Activated CD4-positive, alpha-beta memory T cell treated with anti-CD3 and anti-CD28 coated beads, Interleukin-2, amount 10 ng/mL, durations not matched to agents 7 days and 5 days (primary cell): ENCODE measurements around the gene SLAIN2. TPM values are rescaled to one million over a fixed set of nuclear protein-coding genes. Genes with fewer than 3 reads are reported as not detected.

Source experiments
- CTCF ChIA-PET: fragments of 350-600 bp; sonication (Branson Sonifier 250); formaldehyde crosslinking; loops from one replicate; lab custom pipeline; 2021; ENCODE audit warnings: antibody characterized with exemption, inconsistent platforms; lab: Charles Lee
- POLR2A ChIA-PET: fragments of 350-600 bp; sonication (Branson Sonifier 250); formaldehyde crosslinking; loops from one replicate; lab custom pipeline; 2021; ENCODE audit warnings: antibody characterized with exemption; lab: Charles Lee
- DNase-seq: peaks from one replicate; pipeline ENCODE4 v3.0.0-alpha.2; 2020
- H3K27ac Mint-ChIP-seq: one replicate; pipeline ENCODE4 v1.8.0; 2021; ENCODE audit warnings: mild to moderate bottlenecking, mixed read lengths
- H3K27me3 Mint-ChIP-seq: one replicate; pipeline ENCODE4 v1.8.0; 2021; ENCODE audit warnings: mixed read lengths
- H3K36me3 Mint-ChIP-seq: one replicate; pipeline ENCODE4 v1.8.0; 2021; ENCODE audit warnings: low read depth, mixed read lengths
- H3K4me1 Mint-ChIP-seq: one replicate; pipeline ENCODE4 v1.8.0; 2021; ENCODE audit warnings: mixed read lengths
- H3K4me3 Mint-ChIP-seq: one replicate; pipeline ENCODE4 v1.8.0; 2021; ENCODE audit warnings: mild to moderate bottlenecking, mixed read lengths
- H3K9me3 Mint-ChIP-seq: one replicate; pipeline ENCODE4 v1.8.0; 2021; ENCODE audit warnings: mixed read lengths
- total RNA-seq, 2 experiments: library from RNA; stranded (reverse); gene quantifications; one replicate each; pipeline ENCODE4 v1.2.3, GENCODE V29; 2021

SLAIN2 gene
- total RNA-seq, 2 experiments from 2014 or later = 62.4 to 66.2 TPM

- H3K9me3 Mint-ChIP-seq = no peaks in the 10 kb centered on the region
- CTCF ChIA-PET = no interaction called here
- H3K27ac Mint-ChIP-seq = no peak overlapping the region
- POLR2A ChIA-PET = interaction anchor here (1.1 kb wide), 1 partner anchor 18 kb away, joined by 3 read pairs; no protein-coding TSS in a partner anchor
- no peak for DNase-seq
- no peaks in the 10 kb centered on the region for H3K27me3 Mint-ChIP-seq
- peaks cover 12% of the 10 kb centered on the region for H3K36me3 Mint-ChIP-seq
- H3K4me3 Mint-ChIP-seq = no peak overlapping the region
- no peaks in the 10 kb centered on the region for H3K4me1 Mint-ChIP-seq
Observed at GRCh38 chr4:48360285-48361011, 19.1 kb downstream of the SLAIN2 start.

DNA sequence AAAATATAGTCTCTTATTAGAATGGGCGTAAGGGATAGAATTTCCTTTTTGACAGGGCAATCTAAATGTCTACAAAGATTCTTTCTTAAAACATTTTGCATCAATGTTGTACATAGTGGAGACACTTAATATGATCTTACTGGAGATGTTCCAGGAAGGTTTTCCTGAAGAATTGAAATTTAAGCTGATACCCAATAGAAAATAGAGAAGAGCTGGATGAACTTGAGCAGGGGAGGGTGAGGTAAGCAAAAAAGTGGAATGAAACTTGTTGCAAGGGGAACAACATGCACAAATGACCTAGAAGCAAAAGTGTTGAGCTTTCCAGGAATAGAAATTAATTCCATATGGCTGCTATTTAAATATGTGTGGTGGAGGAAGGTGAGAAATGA, 19.7 kb downstream of the SLAIN2 start:
- no peaks in the 10 kb centered on the region for H3K27me3 Mint-ChIP-seq
- no peaks in the 10 kb centered on the region for H3K4me1 Mint-ChIP-seq
- H3K9me3 Mint-ChIP-seq = no peaks in the 10 kb centered on the region
- CTCF ChIA-PET = no interaction called here
- peaks cover 16% of the 10 kb centered on the region for H3K36me3 Mint-ChIP-seq
- no peak overlapping the region for H3K27ac Mint-ChIP-seq
- POLR2A ChIA-PET = interaction anchor here (1.1 kb wide), 1 partner anchor 19 kb away, joined by 3 read pairs; no protein-coding TSS in a partner anchor
- H3K4me3 Mint-ChIP-seq = no peak overlapping the region
- DNase-seq = no peak

DNA sequence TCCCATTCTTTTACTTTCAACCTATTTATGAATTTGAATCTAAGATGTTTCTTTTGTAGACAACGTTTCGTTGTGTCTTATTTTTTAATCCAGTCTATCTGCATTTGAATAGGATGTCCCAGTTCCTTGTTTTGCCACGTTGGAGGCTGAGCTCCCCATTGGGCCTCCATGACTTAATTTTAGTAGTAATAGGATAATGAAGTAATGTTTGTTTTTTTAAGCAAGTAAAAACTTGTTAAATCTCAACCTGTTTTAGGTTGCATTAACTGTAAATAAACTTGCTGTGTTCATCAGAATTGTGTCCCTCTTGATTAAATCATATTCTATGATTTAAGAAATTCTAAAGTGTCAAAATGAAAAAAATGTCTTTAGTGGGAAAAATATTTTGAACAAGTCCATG, 25.3 kb downstream of the SLAIN2 start:
- H3K27ac Mint-ChIP-seq = no peak overlapping the region
- H3K27me3 Mint-ChIP-seq = no peaks in the 10 kb centered on the region
- H3K9me3 Mint-ChIP-seq = no peaks in the 10 kb centered on the region
- H3K36me3 Mint-ChIP-seq = peaks cover 10% of the 10 kb centered on the region
- ChIA-PET CTCF (no interaction called here), POLR2A (no interaction called here)
- no peak for DNase-seq
- no peak overlapping the region for H3K4me3 Mint-ChIP-seq
- peaks cover 11% of the 10 kb centered on the region for H3K4me1 Mint-ChIP-seq

DNA sequence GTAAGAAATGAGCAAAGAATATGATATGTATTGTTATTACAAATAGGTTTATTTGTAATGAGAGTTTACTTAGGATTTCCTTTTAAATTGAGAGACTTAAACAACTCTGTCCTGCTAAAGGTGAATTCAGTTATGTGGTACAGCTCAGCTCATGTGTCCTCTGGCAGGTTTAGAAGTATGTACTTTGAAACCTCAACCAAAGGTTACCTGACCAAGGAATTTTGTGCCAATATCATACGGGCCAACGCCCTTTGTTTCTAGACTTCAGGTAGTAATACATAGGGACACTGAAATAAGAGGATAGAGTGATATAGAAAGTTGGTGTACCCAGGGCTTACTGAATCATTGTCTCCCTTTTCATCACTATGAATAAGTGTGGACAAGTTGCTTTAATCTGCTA, 25.7 kb downstream of the SLAIN2 start:
- CTCF ChIA-PET = no interaction called here
- DNase-seq = no peak
- no peaks in the 10 kb centered on the region for H3K27me3 Mint-ChIP-seq

DNA sequence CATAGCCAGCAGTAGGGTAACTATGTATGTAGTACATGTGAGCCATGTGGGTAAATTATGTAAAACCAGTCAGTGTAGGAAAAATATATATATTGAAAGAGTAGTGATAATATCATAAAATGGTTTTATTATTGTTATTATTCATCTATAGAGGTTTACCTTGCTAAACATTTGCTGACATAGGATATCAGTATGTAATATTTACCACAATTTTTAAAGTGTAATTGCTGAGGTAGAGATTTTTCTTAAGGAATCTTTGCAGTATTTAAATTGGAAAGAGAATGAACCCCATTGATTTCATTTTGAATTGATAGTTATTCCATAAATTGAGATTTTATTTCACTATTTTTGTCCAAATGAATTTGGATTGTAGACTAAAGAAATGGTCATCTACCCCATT, 27.1 kb downstream of the SLAIN2 start:
- Mint-ChIP-seq H3K36me3 (peaks cover 10% of the 10 kb centered on the region), H3K27me3 (no peaks in the 10 kb centered on the region), H3K27ac (no peak overlapping the region), H3K4me3 (no peak overlapping the region), H3K9me3 (no peaks in the 10 kb centered on the region), H3K4me1 (peaks cover 11% of the 10 kb centered on the region)
- ChIA-PET POLR2A (no interaction called here), CTCF (no interaction called here)
- DNase-seq = no peak

More for the DNA sequence above, 25.7 kb downstream of the SLAIN2 start:
- H3K36me3 Mint-ChIP-seq = peaks cover 10% of the 10 kb centered on the region
- H3K4me1 Mint-ChIP-seq = peaks cover 11% of the 10 kb centered on the region
- POLR2A ChIA-PET = no interaction called here
- no peak overlapping the region for H3K4me3 Mint-ChIP-seq
- H3K27ac Mint-ChIP-seq = no peak overlapping the region
- no peaks in the 10 kb centered on the region for H3K9me3 Mint-ChIP-seq

- no peak for DNase-seq
- H3K27me3 Mint-ChIP-seq = no peaks in the 10 kb centered on the region
- H3K27ac Mint-ChIP-seq = no peak overlapping the region
- no peak overlapping the region for H3K4me3 Mint-ChIP-seq
- H3K36me3 Mint-ChIP-seq = peaks cover 10% of the 10 kb centered on the region
- ChIA-PET POLR2A (no interaction called here), CTCF (no interaction called here)
- H3K4me1 Mint-ChIP-seq = peaks cover 11% of the 10 kb centered on the region
- H3K9me3 Mint-ChIP-seq = no peaks in the 10 kb centered on the region
Observed at GRCh38 chr4:48369248-48369647, 27.9 kb downstream of the SLAIN2 start.

DNA sequence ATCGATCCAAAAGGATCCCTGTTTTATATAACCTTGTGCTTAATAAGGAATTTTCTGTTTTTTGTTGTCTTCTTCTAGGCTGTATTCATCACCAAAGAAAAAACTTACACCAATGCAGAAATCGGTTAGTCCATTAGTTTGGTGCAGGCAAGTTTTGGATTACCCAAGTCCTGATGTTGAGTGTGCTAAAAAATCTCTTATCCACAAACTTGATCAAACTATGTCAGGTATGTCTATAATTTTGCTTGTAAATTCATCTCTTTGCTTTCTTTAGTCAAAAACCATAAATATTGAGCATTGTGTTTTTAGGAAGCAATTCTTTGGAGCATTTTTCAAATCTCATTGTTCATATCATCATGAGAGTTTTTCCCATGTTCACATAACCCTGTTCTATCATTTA, 28.4 kb downstream of the SLAIN2 start:
- Mint-ChIP-seq H3K36me3 (peaks cover 13% of the 10 kb centered on the region), H3K9me3 (no peaks in the 10 kb centered on the region), H3K4me1 (peaks cover 11% of the 10 kb centered on the region), H3K4me3 (no peak overlapping the region), H3K27me3 (no peaks in the 10 kb centered on the region), H3K27ac (no peak overlapping the region)
- ChIA-PET POLR2A (interaction anchor here (1.2 kb wide), 1 partner anchor 28 kb away, joined by 3 read pairs; no protein-coding TSS in a partner anchor), CTCF (no interaction called here)
- DNase-seq = no peak

DNA sequence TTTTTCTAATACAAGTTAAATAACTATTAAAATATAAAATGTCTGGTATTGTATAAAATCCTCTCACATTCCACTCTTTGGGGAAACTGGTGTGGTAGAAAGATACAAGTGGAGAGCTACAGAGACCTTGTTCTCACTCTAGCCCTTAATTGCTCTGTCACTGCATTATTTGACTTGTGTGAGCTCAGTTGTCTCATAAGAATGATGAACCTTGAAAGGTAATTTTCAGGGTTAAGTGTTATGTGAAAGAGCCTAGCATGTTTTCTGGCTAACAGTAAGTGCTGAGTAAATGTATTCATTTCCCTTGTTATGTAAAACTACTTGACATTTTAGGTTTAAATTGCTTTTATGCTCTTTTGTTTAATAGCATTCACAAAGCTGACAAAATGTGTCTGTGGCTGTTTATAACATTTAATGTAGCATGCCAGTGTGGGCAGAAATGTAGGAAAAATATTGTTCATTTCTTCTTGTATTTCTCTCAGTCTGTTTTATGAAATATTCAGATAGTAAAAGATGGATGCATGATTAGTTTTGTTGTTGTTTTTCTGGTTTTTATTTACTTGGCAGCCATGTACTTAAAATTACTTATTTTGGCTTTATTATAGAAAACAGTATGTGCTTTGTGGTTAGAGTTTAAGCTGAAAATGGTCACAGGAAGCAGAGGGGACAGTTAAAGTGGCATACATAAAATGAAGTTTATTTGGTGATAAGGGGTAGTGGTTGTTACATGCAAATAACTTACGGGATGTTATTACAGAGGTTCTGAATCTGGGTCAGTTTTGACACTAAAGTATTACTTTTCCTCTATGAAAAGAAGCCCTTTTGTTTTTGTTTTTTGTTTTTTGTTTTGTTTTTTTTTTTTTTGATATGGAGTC, 29.2 kb downstream of the SLAIN2 start:
- no peak overlapping the region for H3K27ac Mint-ChIP-seq

GRCh38 chr4:48372272-48372671, 30.9 kb downstream of the SLAIN2 start:
- Mint-ChIP-seq H3K36me3 (peaks cover 9% of the 10 kb centered on the region), H3K4me3 (no peak overlapping the region), H3K27me3 (no peaks in the 10 kb centered on the region), H3K4me1 (peaks cover 11% of the 10 kb centered on the region), H3K27ac (no peak overlapping the region), H3K9me3 (no peaks in the 10 kb centered on the region)
- DNase-seq = no peak
- ChIA-PET POLR2A (no interaction called here), CTCF (no interaction called here)

More for the DNA sequence above, 29.2 kb downstream of the SLAIN2 start:
- no peak overlapping the region for H3K4me3 Mint-ChIP-seq
- H3K27me3 Mint-ChIP-seq = no peaks in the 10 kb centered on the region
- H3K4me1 Mint-ChIP-seq = peaks cover 11% of the 10 kb centered on the region
- POLR2A ChIA-PET = interaction anchor here (1.2 to 1.6 kb wide), 2 partner anchors 16 to 29 kb away, joined by 3 to 4 read pairs; no protein-coding TSS in a partner anchor
- H3K36me3 Mint-ChIP-seq = peaks cover 12% of the 10 kb centered on the region
- DNase-seq = no peak
- no peaks in the 10 kb centered on the region for H3K9me3 Mint-ChIP-seq
- CTCF ChIA-PET = interaction anchor here (0.7 kb wide), 1 partner anchor 175 kb away, joined by 3 read pairs; no protein-coding TSS in a partner anchor

- DNase-seq = no peak
- Mint-ChIP-seq H3K27ac (no peak overlapping the region), H3K9me3 (no peaks in the 10 kb centered on the region), H3K36me3 (peaks cover 12% of the 10 kb centered on the region), H3K4me1 (peaks cover under 1% of the 10 kb centered on the region), H3K27me3 (no peaks in the 10 kb centered on the region), H3K4me3 (no peak overlapping the region)
- ChIA-PET POLR2A (interaction anchor here (1.0 kb wide), 1 partner anchor 33 kb away, joined by 4 read pairs; no protein-coding TSS in a partner anchor), CTCF (no interaction called here)
Observed at GRCh38 chr4:48375651-48376304, 34.4 kb downstream of the SLAIN2 start.

- Mint-ChIP-seq H3K27me3 (no peaks in the 10 kb centered on the region), H3K4me3 (no peak overlapping the region), H3K36me3 (peaks cover 18% of the 10 kb centered on the region), H3K4me1 (no peaks in the 10 kb centered on the region), H3K27ac (no peak overlapping the region), H3K9me3 (no peaks in the 10 kb centered on the region)
- ChIA-PET POLR2A (no interaction called here), CTCF (no interaction called here)
- DNase-seq = no peak
Observed at GRCh38 chr4:48379587-48380180, 38.4 kb downstream of the SLAIN2 start.

GRCh38 chr4:48380583-48381167, 39.3 kb downstream of the SLAIN2 start:
- Mint-ChIP-seq H3K36me3 (peaks cover 19% of the 10 kb centered on the region), H3K9me3 (no peaks in the 10 kb centered on the region), H3K27ac (no peak overlapping the region), H3K27me3 (no peaks in the 10 kb centered on the region), H3K4me1 (no peaks in the 10 kb centered on the region), H3K4me3 (no peak overlapping the region)
- ChIA-PET CTCF (no interaction called here), POLR2A (no interaction called here)
- DNase-seq = no peak
